ENCODE measurements around the gene S100A8.
A peak's percentile ranks its signal among the peaks of the same experiment; 100 is the strongest.
"Not testable (repeated sequence)": the region's sequence is repeated elsewhere in the genome, so short reads cannot be mapped to it uniquely, and the experiment has no call there.

The S100A8 gene

GRCh38 chr1:153417136-153417888, 26.4 kb upstream of the S100A8 start:
- DNase-seq: peak in 1 of 56 donors; percentile 15

GRCh38 chr1:153415850-153416570, 25.1 kb upstream of the S100A8 start, which contains the start of gene S100A7A:
Gene S100A7A, plus strand, starts transcription at chr1:153416520. Its CDS starts 1,563 bp downstream, at chr1:153418083.
- no peak for DNase-seq

- DNase-seq: not testable (repeated sequence)
Observed at GRCh38 chr1:153413961-153414360, 23.1 kb upstream of the S100A8 start.

- not testable (repeated sequence) for DNase-seq
Observed at GRCh38 chr1:153407274-153407673, 16.4 kb upstream of the S100A8 start.

- not testable (repeated sequence) for DNase-seq
Observed at GRCh38 chr1:153405825-153406599, 15.1 kb upstream of the S100A8 start.

- peak in 2 of 56 donors; percentile 9 to 22 for DNase-seq
Observed at GRCh38 chr1:153404768-153405167, 13.9 kb upstream of the S100A8 start.

GRCh38 chr1:153404086-153404635, 13.3 kb upstream of the S100A8 start:
- DNase-seq: no peak

GRCh38 chr1:153403421-153404085, 12.7 kb upstream of the S100A8 start:
- no peak for DNase-seq

- DNase-seq: no peak
Observed at GRCh38 chr1:153402226-153402625, 11.4 kb upstream of the S100A8 start.

- no peak for DNase-seq
Observed at GRCh38 chr1:153401461-153401860, 10.6 kb upstream of the S100A8 start.

GRCh38 chr1:153400244-153400643, 9.4 kb upstream of the S100A8 start:
- DNase-seq: no peak

GRCh38 chr1:153399401-153400055, 8.7 kb upstream of the S100A8 start:
- no peak for DNase-seq

GRCh38 chr1:153397924-153398651, 7.2 kb upstream of the S100A8 start:
- DNase-seq: no peak

- DNase-seq: no peak
Observed at GRCh38 chr1:153397051-153397923, 6.4 kb upstream of the S100A8 start.

GRCh38 chr1:153396461-153396860, 5.6 kb upstream of the S100A8 start:
- DNase-seq: no peak

GRCh38 chr1:153395776-153396175, 4.9 kb upstream of the S100A8 start:
- no peak for DNase-seq

- DNase-seq: no peak
Observed at GRCh38 chr1:153395136-153395685, 4.3 kb upstream of the S100A8 start.

- DNase-seq: no peak
Observed at GRCh38 chr1:153394391-153394790, 3.5 kb upstream of the S100A8 start.

Measured in nucleus accumbens (tissue), 56 donors.